ENCODE measurements around the gene MIXL1.

GRCh38 chr1:226223157-226223785 is at the start of gene MIXL1:
- no peak for TF ChIP-seq CTCF (IDR thresholded peaks at IDR 0.05; ENCODE audit: low read length)
- TF ChIP-seq EZH2 (IDR thresholded peaks at IDR 0.05; ENCODE audit: borderline replicate concordance, low read length): no peak
